Fibroblast of peridontal ligament (primary cell): Measurements from ENCODE around the gene CBX3.
"Not testable (repeated sequence)": the region's sequence is repeated elsewhere in the genome, so short reads cannot be mapped to it uniquely, and the experiment has no call there.

Source experiments
- DNase-seq: peaks from one replicate; pipeline ENCODE4 v3.0.0-alpha.2; 2010; ENCODE audit errors: extremely low read depth

CBX3 gene

DNA sequence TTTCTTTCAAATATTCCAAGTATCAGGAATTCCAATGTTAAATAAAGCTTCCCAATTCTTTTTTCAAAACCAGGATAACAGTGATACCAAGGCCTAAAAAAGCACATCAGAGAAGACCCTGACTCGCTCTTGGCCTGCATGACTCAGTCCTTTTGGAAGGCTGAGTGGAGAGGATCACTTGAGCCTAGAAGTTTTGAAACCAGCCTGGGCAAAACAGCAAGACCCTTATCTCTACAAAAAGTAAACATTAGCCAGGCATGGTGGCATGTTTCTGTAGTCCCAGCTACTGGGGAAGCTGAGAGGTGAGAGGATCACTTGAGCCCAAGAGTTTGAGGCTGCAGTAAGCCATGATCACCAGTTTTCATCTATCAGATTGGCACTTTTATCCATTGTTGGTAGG, 30.9 kb upstream of the CBX3 start:
- DNase-seq = no peak

DNA sequence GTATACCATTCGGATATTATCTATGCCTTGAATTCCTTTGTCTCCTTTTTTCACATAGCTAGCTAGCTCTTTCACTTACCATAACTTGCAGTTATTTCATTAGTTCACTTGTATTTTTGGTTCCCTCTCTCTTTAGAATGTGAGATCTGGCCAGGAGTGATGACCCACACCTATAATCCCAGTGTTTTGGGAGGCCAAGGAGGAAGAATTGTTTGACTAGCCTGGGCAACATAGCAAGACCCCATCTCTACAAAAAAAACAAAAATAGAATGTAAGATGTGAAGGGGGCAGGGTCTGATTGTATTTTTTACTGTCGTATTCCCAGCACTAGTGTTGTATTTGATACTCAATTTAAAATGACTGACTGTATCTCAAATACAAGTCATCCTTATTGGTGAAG, 29.9 kb upstream of the CBX3 start:
- no peak for DNase-seq

DNA sequence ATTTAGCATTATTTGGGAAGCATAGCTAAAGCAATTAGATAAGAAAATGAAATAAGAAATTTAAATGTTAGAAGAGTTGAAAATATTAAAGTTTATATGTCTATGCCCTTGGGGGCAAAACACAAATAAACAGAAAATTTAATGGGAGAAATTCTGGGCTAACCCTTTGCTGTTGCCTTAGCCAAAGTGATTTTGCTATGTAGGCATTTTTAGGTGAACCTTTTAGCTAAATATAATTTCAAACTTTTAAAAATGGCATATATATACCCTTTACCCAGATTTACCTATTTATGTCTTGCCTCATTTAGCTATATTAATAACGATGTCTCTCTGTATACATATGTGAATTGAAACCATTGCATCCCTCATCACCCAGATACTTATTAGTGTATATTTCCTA, 29.5 kb upstream of the CBX3 start:
- no peak for DNase-seq

DNA sequence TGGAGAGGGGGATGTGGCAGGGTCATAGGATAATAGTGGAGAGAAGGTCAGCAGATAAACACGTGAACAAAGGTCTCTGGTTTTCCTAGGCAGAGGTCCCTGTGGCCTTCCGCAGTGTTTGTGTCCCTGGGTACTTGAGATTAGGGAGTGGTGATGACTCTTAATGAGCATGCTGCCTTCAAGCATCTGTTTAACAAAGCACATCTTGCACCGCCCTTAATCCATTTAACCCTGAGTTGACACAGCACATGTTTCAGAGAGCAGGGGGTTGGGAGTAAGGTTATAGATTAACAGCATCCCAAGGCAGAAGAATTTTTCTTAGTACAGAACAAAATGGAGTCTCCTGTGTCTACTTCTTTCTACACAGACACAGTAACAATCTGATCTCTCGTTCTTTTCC, 25.6 kb upstream of the CBX3 start:
- DNase-seq = not testable (repeated sequence)

DNA sequence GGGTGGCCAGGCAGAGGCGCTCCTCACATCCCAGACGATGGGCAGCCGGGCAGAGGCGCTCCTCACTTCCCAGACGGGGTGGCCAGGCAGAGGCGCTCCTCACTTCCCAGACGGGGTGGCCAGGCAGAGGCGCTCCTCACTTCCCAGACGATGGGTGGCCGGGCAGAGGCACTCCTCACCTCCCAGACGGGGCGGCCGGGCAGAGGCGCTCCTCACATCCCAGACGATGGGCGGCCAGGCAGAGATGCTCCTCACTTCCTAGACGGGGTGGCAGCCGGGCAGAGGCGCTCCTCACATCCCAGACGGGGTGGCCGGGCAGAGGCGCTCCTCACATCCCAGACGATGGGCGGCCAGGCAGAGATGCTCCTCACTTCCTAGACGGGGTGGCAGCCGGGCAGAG, 24.8 kb upstream of the CBX3 start:
- not testable (repeated sequence) for DNase-seq

DNA sequence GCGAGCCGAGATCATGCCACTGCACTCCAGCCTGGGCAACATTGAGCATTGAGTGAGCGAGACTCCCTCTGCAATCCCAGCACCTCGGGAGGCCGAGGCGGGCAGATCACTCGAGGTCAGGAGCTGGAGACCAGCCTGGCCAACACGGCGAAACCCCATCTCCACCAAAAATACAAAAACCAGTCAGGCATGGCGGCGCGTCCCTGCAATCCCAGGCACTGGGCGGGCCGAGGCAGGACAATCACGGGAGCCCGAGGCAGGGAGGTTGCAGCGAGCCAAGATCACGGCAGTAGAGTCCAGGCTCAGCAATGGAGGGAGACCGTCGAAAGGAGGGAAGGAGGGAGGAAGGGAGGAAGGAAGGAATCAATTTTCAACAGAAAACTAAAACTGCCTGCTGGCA, 24.3 kb upstream of the CBX3 start:
- not testable (repeated sequence) for DNase-seq

DNA sequence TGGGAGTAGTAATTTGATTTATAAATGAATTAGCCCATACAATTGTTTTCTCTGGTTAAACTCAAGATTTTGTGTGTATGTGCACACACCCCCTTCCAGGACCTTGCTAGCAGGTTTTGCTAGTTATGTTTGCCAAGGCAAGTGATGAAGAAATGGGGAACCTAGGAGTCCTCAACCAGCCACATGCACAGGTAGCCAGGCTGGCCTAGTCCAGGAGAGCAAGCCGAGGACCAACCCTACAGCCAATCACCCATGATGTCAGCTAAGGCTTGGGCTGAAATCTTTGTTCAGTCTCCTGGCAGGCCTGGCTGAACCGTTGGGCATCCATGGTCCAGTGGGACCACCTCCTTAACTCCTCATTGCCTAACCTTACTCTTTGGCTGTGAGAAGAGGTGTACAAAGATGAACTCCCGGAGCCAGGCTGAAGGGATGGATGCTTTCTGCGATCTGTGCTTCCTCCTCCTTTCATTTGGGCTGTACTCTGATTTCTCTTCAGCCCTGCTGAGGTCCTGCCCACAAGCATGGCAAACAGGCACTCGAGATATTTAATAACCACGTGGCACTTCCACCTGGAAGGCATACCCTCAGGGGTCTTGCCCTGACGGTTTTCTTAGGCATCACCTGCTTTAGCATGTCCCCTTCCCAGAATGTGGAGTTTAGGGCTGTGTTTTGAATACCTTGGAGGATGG, 23.1 kb upstream of the CBX3 start:
- no peak for DNase-seq

DNA sequence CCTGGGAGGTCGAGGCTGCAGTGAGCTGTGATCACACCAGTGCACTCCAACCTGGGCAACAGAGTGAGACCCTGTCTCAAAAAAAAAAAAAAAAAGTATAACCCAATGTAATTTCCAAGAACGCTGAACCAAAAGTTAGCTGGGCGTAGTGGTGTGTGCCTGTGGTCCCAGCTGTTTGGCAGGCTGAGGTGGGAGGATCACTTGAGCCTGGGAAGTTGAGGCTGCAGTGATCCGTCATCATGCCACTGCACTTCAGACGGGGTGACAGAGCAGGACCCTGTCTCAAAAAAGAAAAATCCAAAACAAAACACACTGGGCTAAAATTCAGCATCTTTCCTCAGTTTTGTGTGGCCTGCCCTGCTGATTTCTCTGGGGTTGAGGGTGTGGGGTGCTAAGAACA, 22.1 kb upstream of the CBX3 start:
- DNase-seq = no peak

DNA sequence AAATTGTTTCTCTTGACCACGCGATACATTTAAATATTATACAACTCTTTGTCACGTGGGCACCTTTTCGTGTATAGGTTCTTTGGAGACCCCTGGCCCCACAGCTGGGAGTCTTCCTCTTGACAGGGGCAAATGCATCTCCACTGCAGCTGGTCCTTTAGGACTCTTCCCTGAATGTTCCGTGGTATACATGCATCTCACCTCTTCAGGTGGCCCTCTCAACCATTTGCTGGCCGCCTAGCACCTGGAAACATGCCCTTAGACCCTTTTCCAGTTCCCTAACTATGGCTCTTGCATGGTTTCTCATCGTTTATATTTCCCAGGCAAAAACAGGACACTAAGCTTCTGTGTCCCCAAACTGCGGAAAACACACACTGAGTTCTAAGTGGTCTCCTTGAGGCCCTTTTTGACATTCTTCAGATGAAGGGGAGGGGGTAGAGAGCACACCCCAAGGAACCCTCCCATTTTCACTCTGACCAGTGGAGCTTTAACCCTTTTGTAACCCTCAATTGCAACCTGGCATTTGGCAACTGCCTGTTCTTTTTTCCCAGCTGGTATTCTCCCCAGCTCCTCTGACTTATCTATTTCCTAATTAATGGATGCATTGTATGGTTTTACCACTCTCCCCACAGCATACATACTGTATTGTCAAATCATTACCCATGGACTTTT, 21.6 kb upstream of the CBX3 start:
- DNase-seq = no peak

DNA sequence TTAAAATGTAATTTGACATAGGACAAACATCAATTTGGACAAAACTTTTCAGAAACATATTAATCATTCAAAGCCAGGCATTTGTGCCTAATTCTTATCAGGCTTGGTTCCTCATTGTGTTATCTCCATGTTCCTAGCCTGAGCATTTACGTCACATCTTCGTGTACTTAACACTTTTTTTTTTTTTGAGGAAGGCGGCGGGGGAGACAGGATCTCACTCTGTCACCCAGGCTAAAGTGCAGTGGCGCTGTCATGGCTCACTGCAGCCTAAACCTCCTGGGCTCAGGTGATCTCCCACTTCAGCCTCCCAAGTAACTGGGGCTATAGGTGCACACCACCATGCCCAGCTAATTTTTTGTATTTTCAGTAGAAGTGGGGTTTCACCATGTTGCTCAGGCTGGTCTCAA, 20.8 kb upstream of the CBX3 start:
- no peak for DNase-seq

DNA sequence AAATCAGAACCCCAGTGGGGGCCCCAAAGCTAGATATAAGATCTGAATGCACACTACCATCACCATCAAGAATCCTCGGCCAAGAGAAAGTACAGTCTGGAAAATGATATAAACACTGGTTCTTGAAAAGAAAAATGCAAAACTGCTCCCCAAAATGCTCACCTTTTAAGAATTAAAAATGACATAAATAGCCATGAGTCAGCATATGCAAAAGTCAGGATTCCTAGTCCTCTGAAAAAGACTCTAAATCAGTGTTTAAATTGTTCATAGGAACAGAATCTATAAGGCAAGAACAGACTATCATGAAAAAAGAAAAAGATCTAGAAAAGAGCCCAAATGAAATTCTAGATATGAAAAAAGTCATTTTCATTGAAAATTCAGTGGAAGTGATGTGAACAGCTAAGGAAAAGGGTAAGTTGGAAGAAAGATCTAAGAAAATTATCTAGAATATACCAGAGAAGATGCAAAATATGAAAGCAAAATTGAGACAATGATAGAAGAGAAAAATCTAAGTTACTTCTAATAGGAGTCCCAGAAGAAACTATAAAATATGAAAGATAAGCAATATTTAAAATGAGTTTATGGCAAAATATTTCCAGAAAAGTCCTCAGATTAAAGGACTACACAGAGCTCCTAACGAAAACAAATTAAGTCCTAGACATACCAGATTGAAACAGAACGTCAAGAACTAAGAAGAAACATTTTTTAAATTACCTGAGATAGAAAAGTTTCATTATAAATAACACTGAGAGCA, 19.9 kb upstream of the CBX3 start:
- no peak for DNase-seq

DNA sequence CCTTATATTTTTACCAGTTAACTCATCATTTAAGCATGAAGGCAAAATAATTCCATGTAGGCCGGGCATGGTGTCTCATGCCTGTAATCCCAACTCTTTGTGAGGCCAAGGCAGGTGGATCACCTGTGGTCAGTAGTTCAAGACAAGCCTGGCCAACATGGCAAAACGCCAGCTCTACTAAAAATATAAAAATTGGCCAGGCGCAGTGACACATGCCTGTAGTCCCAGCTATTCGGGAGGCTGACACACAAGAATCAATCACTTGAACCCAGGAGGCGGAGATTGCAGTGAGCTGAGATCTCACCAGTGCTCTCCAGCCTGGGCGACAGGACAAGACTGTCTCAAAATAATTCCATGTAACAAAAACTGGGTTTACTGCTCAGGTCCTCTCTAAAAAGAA, 19.3 kb upstream of the CBX3 start:
- no peak for DNase-seq

DNA sequence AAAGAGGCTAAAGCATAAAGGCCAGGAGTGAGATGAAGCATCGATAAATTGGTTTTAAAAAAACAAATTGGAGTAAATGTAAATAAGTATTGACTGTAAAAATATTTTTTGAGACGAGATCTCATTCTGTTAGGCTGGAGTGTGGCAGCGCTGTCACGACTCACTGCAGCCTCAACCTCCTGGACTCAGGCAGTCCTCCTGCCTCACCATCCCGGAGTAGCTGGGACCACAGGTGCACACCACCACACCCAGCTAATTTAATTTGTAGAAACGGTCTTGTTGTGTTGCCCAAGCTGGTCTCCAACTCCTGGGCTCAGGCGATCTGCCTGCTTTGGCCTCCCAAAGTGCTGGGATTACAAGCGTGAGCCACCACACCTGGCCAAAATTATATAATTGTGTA, 18.8 kb upstream of the CBX3 start:
- no peak for DNase-seq

DNA sequence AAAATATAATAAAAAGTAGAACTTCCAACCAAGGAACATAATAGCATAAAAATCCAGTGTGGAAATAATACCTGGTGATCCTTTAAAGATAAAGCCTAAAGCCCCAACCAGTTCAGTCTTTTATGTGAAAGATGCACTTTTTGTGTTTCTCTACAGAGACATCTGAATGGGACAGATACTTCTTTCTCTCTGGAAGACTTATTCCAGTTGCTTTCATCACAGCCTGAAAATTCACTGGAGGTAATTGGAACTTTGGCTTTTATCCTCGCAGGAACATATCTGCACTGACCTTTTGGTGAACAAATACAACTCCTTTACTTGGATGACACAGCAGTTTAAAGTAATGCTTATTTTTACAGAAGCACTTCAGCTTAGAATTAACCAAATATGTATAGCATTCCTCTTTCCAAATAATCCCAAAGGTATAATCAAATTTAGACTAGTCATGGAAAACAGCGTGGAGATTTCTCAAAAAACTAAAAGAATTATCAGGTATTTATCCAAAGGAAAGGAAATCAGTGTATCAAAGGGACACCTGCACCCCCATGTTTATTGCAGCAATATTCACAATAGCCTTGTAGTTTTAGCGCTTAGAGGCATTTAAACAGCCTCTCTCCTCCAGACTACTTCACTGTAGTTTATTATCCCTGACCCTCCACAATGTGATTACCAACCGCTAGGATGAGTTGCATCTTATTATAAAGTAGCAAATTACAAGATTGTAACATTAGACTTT, 17.8 kb upstream of the CBX3 start:
- peak; percentile 38 for DNase-seq

DNA sequence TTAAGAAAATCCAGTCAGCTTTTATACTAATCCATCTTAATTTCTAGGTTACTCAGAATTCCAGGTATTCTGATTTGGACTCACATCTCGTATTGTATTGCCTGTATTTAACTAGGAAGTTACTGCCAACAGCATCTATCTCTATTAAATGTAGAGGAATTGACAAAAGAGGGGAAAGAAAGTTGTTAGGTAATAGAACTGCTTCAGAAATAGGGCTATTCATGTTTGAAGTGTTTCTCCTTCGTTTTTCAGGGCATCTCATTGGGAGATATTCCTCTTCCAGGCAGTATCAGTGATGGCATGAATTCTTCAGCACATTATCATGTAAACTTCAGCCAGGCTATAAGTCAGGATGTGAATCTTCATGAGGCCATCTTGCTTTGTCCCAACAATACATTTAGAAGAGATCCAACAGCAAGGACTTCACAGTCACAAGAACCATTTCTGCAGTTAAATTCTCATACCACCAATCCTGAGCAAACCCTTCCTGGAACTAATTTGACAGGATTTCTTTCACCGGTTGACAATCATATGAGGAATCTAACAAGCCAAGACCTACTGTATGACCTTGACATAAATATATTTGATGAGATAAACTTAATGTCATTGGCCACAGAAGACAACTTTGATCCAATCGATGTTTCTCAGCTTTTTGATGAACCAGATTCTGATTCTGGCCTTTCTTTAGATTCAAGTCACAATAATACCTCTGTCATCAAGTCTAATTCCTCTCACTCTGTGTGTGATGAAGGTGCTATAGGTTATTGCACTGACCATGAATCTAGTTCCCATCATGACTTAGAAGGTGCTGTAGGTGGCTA, 17.1 kb upstream of the CBX3 start:
- not testable (repeated sequence) for DNase-seq

DNA sequence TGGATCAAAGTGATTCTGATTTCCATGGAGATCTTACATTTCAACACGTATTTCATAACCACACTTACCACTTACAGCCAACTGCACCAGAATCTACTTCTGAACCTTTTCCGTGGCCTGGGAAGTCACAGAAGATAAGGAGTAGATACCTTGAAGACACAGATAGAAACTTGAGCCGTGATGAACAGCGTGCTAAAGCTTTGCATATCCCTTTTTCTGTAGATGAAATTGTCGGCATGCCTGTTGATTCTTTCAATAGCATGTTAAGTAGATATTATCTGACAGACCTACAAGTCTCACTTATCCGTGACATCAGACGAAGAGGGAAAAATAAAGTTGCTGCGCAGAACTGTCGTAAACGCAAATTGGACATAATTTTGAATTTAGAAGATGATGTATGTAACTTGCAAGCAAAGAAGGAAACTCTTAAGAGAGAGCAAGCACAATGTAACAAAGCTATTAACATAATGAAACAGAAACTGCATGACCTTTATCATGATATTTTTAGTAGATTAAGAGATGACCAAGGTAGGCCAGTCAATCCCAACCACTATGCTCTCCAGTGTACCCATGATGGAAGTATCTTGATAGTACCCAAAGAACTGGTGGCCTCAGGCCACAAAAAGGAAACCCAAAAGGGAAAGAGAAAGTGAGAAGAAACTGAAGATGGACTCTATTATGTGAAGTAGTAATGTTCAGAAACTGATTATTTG, 16.3 kb upstream of the CBX3 start:
- no peak for DNase-seq

DNA sequence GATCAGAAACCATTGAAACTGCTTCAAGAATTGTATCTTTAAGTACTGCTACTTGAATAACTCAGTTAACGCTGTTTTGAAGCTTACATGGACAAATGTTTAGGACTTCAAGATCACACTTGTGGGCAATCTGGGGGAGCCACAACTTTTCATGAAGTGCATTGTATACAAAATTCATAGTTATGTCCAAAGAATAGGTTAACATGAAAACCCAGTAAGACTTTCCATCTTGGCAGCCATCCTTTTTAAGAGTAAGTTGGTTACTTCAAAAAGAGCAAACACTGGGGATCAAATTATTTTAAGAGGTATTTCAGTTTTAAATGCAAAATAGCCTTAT, 15.7 kb upstream of the CBX3 start:
- DNase-seq = no peak

DNA sequence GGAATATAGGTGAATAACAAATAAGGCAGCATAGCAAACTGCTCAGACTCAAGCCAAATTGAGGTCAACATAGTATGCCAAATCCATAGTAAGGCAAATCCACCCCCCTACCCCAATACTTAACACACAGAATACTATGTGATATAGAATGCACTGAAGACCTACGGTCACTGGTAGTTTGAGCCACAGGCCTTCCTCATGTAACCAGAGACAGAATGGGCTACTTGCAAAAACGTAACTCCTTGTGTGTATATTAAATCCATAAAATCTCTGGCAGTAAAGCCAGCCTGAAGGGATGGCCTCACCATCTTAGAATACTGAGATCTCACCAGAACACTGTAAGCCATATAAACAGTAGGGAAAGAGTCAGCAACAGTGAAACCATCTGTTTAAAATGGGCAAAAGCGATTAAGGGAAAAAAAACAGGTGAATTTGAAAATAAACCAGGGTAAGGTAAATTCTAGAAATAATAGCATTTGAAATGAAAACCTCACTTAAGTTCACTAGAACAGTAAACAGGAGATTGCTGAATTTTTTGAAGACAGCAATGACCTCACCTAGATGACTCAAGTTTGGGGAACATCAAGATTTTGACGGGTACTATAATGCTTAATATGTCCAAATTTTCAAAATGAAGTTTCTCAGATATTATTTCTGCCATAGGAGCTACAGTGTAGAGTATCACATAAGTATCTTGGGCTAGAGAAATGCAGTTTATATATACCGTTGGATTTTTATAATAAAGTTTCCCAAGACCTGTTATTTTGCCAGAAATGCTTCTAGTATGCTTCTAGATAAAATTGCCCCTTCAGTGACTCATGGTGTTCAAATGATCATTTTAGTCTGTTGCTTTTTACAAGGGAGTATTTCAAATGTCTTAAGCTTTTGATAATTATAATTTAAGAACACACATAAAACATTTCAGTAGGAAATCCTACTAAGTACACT, 14.9 kb upstream of the CBX3 start:
- DNase-seq = no peak

DNA sequence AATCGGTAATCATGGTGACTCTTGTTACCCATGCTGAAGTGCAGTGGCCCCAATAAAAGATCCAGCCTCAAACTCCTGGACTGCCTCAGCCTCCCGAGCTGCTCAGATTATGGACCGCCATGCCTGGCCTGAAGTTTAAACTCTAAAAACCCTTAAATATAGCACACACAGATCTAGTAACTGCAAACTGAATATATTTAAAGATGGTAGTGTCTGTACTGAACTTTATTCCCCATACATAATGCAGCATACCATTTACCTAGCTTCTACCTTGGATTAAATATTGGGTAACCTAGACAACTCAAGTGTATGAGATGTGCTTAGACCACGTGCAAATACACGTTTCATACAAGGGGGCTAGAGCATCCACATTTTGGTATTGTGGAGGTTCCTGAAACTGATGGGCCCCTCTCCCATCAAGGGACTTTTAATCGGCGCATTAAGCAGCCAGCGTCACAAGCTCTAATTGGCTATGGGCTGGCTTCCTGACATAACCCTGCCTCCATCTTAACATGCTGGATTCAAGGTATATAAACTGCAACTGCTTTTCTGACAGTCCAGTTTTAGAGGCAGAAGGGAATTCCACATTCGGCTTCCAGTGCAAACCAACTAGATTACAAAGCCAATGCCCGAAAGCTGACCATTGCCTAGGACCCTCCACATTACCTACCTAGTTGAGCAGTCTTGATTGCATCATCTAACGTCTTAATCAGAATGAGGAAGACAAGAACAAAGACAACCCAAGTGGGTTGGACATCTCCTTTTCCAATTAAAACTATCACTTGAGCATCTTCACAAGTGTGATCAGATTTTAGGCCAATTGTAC, 14.0 kb upstream of the CBX3 start:
- no peak for DNase-seq
